Activated CD8-positive, alpha-beta T cell treated with anti-CD3 and anti-CD28 coated beads, Interleukin-2, amount 10 ng/mL, durations not matched to agents 7 days and 5 days (primary cell): Measurements from ENCODE around the gene KCNK7. TPM values are rescaled to one million over a fixed set of nuclear protein-coding genes. Genes with fewer than 3 reads are reported as not detected.
A peak's percentile ranks its signal among the peaks of the same experiment; 100 is the strongest.

Experiments
- ATAC-seq: fragments of 150-1000 bp; cut with Tn5 transposase; one replicate; pipeline ENCODE4 v1.10.0; 2021; ENCODE audit warnings: moderate library complexity
- CTCF ChIA-PET: fragments of 350-600 bp; sonication (Branson Sonifier 250); formaldehyde crosslinking; loops from one replicate; lab custom pipeline; 2021; ENCODE audit warnings: antibody characterized with exemption; lab: Charles Lee
- POLR2A ChIA-PET: fragments of 350-600 bp; sonication (Branson Sonifier 250); formaldehyde crosslinking; loops from one replicate; lab custom pipeline; 2021; ENCODE audit warnings: antibody characterized with exemption; lab: Charles Lee
- DNase-seq: peaks from one replicate; pipeline ENCODE4 v3.0.0-alpha.2; 2020
- H3K27ac Mint-ChIP-seq: one replicate; pipeline ENCODE4 v1.8.0; 2021; ENCODE audit warnings: mild to moderate bottlenecking, mixed read lengths
- H3K27me3 Mint-ChIP-seq: one replicate; pipeline ENCODE4 v1.8.0; 2021; ENCODE audit warnings: low read depth, mixed read lengths
- H3K36me3 Mint-ChIP-seq: one replicate; pipeline ENCODE4 v1.8.0; 2021; ENCODE audit warnings: low read depth, mixed read lengths
- H3K4me1 Mint-ChIP-seq: one replicate; pipeline ENCODE4 v1.8.0; 2021; ENCODE audit warnings: low read depth, mixed read lengths
- H3K4me3 Mint-ChIP-seq: one replicate; pipeline ENCODE4 v1.8.0; 2021; ENCODE audit warnings: mild to moderate bottlenecking, mixed read lengths
- H3K9me3 Mint-ChIP-seq: one replicate; pipeline ENCODE4 v1.8.0; 2022; ENCODE audit warnings: mixed read lengths; ENCODE audit not compliant: insufficient read depth
- total RNA-seq, 2 experiments: library from RNA; stranded (reverse); gene quantifications; one replicate each; pipeline ENCODE4 v1.2.3, GENCODE V29; 2021

Gene KCNK7
- total RNA-seq, 2 experiments from 2014 or later: 0.95 to 0.99 TPM

DNA sequence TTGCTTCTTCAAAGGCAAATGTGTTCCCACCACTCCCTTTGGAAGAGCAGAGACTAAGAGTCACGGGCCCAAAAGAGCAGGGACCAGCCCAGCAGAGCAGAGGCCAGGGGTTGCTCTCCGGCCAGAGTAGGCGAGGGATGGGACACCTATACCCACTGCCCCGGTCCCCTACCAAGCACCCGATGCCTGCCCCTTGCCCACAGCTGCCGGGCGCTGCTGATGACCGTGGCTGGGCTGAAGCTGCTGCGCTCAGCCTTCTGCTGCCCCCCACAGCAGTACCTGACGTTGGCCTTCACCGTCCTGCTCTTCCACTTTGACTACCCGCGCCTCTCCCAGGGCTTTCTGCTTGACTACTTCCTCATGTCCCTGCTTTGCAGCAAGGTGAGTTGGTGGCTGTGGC lies 31.6 kb upstream of the KCNK7 start:
- Mint-ChIP-seq H3K4me1 (peaks cover 9% of the 10 kb centered on the region), H3K9me3 (no peaks in the 10 kb centered on the region), H3K4me3 (no peak overlapping the region), H3K27ac (no peak overlapping the region), H3K36me3 (peaks cover 44% of the 10 kb centered on the region), H3K27me3 (no peaks in the 10 kb centered on the region)
- no peak for DNase-seq
- POLR2A ChIA-PET: interaction anchor here (0.6 to 0.8 kb wide), 2 partner anchors 10 to 68 kb away, joined by 3 read pairs; no protein-coding TSS in a partner anchor
- no peak for ATAC-seq
- CTCF ChIA-PET: interaction anchor here (0.8 to 2.5 kb wide), 6 partner anchors 8 to 224 kb away, joined by 3 to 16 read pairs (median 5); no protein-coding TSS in a partner anchor

DNA sequence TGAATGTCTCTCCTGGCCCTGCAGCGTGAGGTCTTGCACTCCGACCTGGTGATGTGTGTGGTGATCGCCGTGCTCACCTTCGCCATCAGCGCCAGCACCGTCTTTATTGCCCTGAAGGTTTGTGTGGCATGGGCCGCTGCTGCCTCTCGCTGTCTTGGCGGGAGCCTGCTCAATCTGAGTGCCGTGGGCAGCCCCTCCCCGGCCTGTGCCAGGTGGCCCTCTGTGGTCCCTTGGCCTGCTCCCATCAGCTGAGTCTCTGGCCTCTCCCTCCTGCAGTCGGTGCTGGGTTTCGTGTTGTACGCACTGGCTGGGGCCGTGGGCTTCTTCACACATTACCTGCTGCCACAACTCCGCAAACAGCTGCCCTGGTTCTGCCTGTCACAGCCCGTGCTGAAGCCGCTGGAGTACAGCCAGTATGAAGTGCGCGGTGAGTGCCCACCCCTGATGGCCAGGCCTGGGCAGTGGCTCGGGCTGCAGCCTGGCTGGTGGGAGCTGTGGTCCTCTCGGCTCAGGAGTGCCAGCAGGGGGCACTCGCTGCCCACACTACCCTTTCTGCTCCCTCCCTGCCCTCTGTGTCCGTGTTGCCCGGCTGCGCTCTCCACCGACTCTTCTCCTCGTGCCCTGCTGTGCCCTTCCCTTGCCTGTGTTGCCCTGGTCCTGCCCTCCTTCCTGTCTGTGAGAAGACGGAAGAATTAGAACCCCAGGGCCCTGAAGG lies 30.2 kb upstream of the KCNK7 start:
- no peaks in the 10 kb centered on the region for H3K9me3 Mint-ChIP-seq
- ChIA-PET CTCF (interaction anchor here (0.9 to 2.5 kb wide), 17 partner anchors 9 to 226 kb away, joined by 3 to 18 read pairs (median 4); partner anchors contain the start of genes PCNX3 and SIPA1), POLR2A (interaction anchor here (0.6 to 1.0 kb wide), 4 partner anchors 12 to 71 kb away, joined by 3 read pairs; partner anchors contain the start of gene SIPA1)
- ATAC-seq: peak; percentile 79
- DNase-seq: peak; percentile 62
- H3K27me3 Mint-ChIP-seq: no peaks in the 10 kb centered on the region
- peaks cover 7% of the 10 kb centered on the region for H3K4me1 Mint-ChIP-seq
- no peak overlapping the region for H3K4me3 Mint-ChIP-seq
- no peak overlapping the region for H3K27ac Mint-ChIP-seq
- H3K36me3 Mint-ChIP-seq: peaks cover 49% of the 10 kb centered on the region

DNA sequence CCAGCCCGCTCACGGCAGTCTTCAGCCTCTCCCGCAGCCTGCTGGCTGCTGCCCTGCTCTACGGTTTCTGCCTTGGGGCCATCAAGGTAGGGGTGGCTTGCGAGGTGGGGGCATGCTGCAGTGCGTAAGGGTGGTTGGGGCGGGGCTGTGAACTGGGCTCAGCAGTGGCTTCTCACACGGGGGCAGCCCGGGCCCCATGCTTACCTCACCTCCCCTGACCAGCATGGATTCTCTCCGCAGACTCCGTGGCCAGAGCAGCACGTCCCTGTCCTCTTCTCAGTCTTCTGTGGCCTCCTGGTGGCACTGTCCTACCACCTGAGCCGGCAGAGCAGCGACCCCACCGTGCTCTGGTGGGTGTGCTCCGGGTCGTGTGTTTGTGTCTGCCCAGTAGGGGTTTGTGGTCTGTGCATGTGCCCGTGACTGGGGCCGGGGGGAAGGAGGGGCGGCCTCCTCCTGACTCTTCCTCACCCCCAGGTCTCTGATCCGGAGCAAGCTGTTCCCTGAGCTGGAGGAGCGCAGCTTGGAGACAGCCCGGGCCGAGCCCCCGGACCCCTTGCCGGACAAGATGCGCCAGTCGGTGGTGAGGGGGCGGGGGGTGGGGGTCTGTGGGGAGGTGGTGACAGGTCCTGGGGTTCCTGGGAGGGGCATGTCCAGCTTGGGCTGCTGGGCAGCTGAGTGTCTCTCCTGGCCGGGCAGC lies 29.5 kb upstream of the KCNK7 start:
- POLR2A ChIA-PET: interaction anchor here (0.6 to 1.0 kb wide), 4 partner anchors 12 to 72 kb away, joined by 3 read pairs; partner anchors contain the start of gene SIPA1
- H3K27ac Mint-ChIP-seq: no peak overlapping the region
- peaks cover 7% of the 10 kb centered on the region for H3K4me1 Mint-ChIP-seq
- H3K36me3 Mint-ChIP-seq: peaks cover 46% of the 10 kb centered on the region
- ATAC-seq (no peak), DNase-seq (no peak)
- no peaks in the 10 kb centered on the region for H3K27me3 Mint-ChIP-seq
- H3K4me3 Mint-ChIP-seq: no peak overlapping the region
- H3K9me3 Mint-ChIP-seq: no peaks in the 10 kb centered on the region
- CTCF ChIA-PET: interaction anchor here (0.9 to 2.5 kb wide), 15 partner anchors 8 to 226 kb away, joined by 3 to 18 read pairs (median 4); partner anchors contain the start of genes PCNX3 and SIPA1

DNA sequence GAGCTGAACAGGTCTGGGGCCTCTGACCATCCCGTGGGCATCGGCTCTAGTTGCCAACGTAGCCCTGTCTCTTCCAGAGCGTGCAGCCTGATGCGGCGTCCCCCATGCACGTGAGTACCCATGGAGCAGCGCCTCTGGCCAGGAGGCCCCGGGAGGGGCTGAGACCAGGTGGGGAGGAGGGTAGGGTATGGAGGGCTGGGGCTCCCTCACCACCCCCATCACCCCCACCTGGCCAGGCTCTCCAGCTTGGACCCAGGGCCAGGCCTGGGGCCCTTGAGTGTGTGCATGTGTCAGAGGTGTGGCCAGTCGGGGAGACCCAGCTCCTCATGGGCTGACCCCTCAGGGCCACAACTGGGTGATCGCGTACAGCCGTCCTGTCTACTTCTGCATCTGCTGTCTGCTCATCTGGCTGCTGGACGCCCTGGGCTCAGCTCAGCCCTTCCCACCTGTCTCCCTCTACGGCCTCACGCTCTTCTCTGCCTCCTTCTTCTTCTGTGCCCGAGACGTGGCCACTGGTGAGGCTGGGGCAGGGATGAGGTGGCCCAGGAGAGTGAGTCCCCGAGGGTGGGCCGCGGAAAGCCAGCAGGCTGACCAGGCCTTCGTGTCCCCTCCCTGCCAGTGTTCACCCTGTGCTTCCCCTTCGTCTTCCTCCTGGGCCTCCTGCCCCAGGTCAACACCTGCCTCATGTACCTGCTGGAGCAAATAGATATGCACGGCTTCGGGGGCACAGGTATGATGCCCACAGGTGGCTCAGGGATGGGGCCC lies 28.4 kb upstream of the KCNK7 start:
- no peak for DNase-seq
- Mint-ChIP-seq H3K9me3 (no peaks in the 10 kb centered on the region), H3K4me3 (no peak overlapping the region), H3K27ac (no peak overlapping the region), H3K36me3 (peaks cover 51% of the 10 kb centered on the region), H3K4me1 (peaks cover 7% of the 10 kb centered on the region), H3K27me3 (no peaks in the 10 kb centered on the region)
- POLR2A ChIA-PET: interaction anchor here (0.6 to 0.7 kb wide), 2 partner anchors 14 to 31 kb away, joined by 3 to 4 read pairs; no protein-coding TSS in a partner anchor
- no peak for ATAC-seq
- CTCF ChIA-PET: interaction anchor here (1.1 to 1.2 kb wide), 2 partner anchors 9 to 29 kb away, joined by 4 to 5 read pairs; partner anchors contain the start of gene PCNX3

DNA sequence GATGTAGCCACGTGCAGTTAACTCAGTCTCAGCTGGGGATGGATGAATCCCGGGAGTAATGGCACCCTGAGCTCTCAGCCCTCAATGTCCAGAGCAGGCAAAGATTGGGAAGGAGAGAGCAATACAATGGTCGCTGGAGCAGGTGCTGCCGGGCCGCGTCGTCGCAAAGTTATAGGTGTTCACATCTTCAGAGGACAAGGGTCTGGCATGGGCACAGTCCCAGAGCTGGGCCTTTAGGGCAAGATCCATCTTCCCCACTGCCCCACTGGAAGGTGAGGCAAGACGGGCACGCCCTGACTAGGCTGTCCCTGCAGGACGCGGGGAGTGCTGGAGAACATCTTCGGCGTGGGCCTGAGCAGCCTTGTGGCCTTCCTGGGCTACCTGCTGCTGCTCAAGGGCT lies 27.6 kb upstream of the KCNK7 start:
- ATAC-seq (no peak), DNase-seq (no peak)
- H3K9me3 Mint-ChIP-seq: no peaks in the 10 kb centered on the region
- H3K27ac Mint-ChIP-seq: no peak overlapping the region
- ChIA-PET POLR2A (no interaction called here), CTCF (interaction anchor here (1.1 kb wide), 1 partner anchor 29 kb away, joined by 4 read pairs; no protein-coding TSS in a partner anchor)
- H3K4me3 Mint-ChIP-seq: no peak overlapping the region
- peaks cover 9% of the 10 kb centered on the region for H3K4me1 Mint-ChIP-seq
- peaks cover 47% of the 10 kb centered on the region for H3K36me3 Mint-ChIP-seq
- no peaks in the 10 kb centered on the region for H3K27me3 Mint-ChIP-seq

- Mint-ChIP-seq H3K4me1 (peaks cover 16% of the 10 kb centered on the region), H3K27me3 (no peaks in the 10 kb centered on the region), H3K9me3 (no peaks in the 10 kb centered on the region), H3K36me3 (peaks cover 38% of the 10 kb centered on the region), H3K4me3 (no peak overlapping the region), H3K27ac (peak overlapping the region; percentile 45)
- no peak for DNase-seq
- ATAC-seq: no peak
- ChIA-PET CTCF (no interaction called here), POLR2A (no interaction called here)
Observed at GRCh38 chr11:65622011-65622410, 26.4 kb upstream of the KCNK7 start.

DNA sequence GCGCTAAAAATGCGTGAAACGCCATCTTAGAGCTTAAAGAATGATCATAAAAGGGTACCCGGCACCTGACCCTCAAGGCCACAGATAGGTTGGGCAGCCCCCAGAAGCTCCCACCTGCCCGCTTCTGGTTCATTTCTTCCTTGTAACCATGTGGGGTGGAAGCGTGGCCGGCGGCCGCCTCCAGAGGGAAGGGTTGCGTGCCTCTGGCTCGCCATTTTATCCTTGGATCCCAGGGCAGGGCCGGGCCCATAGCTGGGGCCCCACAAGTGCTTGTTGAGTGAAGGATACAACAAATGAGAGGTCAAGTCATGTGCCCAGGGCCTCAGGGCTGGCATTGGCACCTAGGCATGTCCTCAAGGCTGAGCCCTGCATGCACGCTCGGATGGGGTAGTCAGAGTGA lies 25.9 kb upstream of the KCNK7 start:
- peaks cover 22% of the 10 kb centered on the region for H3K4me1 Mint-ChIP-seq
- ChIA-PET CTCF (no interaction called here), POLR2A (no interaction called here)
- H3K27ac Mint-ChIP-seq: peak overlapping the region; percentile 45
- H3K9me3 Mint-ChIP-seq: no peaks in the 10 kb centered on the region
- no peaks in the 10 kb centered on the region for H3K27me3 Mint-ChIP-seq
- no peak overlapping the region for H3K4me3 Mint-ChIP-seq
- no peak for DNase-seq
- peaks cover 40% of the 10 kb centered on the region for H3K36me3 Mint-ChIP-seq
- ATAC-seq: no peak

GRCh38 chr11:65620666-65621065 lies 25.1 kb upstream of the KCNK7 start:
- H3K27me3 Mint-ChIP-seq: no peaks in the 10 kb centered on the region
- peaks cover 20% of the 10 kb centered on the region for H3K4me1 Mint-ChIP-seq
- H3K9me3 Mint-ChIP-seq: no peaks in the 10 kb centered on the region
- no peak overlapping the region for H3K4me3 Mint-ChIP-seq
- no peak for DNase-seq
- no peak for ATAC-seq
- no peak overlapping the region for H3K27ac Mint-ChIP-seq
- H3K36me3 Mint-ChIP-seq: peaks cover 37% of the 10 kb centered on the region
- ChIA-PET CTCF (no interaction called here), POLR2A (no interaction called here)

- no peak overlapping the region for H3K4me3 Mint-ChIP-seq
- H3K27me3 Mint-ChIP-seq: no peaks in the 10 kb centered on the region
- no peak overlapping the region for H3K27ac Mint-ChIP-seq
- peaks cover 20% of the 10 kb centered on the region for H3K4me1 Mint-ChIP-seq
- ATAC-seq (no peak), DNase-seq (no peak)
- CTCF ChIA-PET: interaction anchor here (0.8 kb wide), 1 partner anchor 34 kb away, joined by 3 read pairs; no protein-coding TSS in a partner anchor
- peaks cover 37% of the 10 kb centered on the region for H3K36me3 Mint-ChIP-seq
- H3K9me3 Mint-ChIP-seq: no peaks in the 10 kb centered on the region
- POLR2A ChIA-PET: no interaction called here
Observed at GRCh38 chr11:65619281-65619928, 23.8 kb upstream of the KCNK7 start.

DNA sequence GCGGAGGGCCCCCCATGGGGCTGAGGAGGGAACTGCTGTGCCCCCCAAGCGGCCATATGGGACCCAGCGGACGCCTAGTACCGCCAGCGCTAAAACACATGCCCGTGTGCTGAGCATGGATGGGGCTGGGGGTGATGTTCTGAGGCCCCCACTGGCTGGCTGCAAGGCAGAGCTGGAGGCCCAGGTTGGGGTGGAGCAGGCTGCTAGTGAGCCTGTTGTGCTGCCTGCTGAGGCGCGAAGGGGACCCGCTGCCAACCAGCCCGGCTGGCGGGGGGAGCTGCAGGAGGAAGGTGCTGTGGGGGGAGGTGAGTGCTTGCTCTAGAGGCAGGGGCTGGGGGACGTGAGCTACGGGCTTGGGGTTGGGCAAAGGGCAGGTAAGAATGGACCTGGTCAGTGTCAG lies 23.2 kb upstream of the KCNK7 start:
- H3K36me3 Mint-ChIP-seq: peaks cover 34% of the 10 kb centered on the region
- no peak overlapping the region for H3K4me3 Mint-ChIP-seq
- DNase-seq (no peak), ATAC-seq (no peak)
- H3K9me3 Mint-ChIP-seq: no peaks in the 10 kb centered on the region
- peaks cover 20% of the 10 kb centered on the region for H3K4me1 Mint-ChIP-seq
- no peak overlapping the region for H3K27ac Mint-ChIP-seq
- CTCF ChIA-PET: interaction anchor here (0.8 kb wide), 1 partner anchor 34 kb away, joined by 3 read pairs; no protein-coding TSS in a partner anchor
- POLR2A ChIA-PET: interaction anchor here (0.9 kb wide), 1 partner anchor 35 kb away, joined by 5 read pairs; no protein-coding TSS in a partner anchor
- no peaks in the 10 kb centered on the region for H3K27me3 Mint-ChIP-seq
